Islet precursor cell (in vitro differentiated cells): ENCODE results near the gene ITPRIPL2.

Source experiments
- DNase-seq: peaks from one replicate; pipeline ENCODE4 v3.0.0-alpha.2; 2018

The ITPRIPL2 gene

DNA sequence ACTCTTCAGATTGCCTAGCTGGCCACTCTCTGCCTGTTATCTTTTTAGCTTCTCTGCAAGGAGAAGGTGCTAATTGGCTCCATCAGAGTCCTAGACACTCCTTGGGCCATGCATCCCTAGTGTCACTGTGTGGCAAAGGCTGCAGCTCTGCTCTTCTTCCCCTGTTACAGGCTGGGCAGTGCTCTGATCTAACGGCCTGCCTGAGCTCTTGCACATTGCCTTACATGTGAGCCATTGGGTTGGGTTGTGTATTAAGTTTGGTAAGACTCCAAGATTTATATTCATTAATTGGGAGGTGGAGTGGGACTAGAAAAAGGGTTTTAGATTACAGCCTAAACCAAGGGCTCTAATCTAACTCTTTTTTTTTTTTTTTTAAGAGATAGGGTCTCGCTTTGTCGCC is 31.2 kb downstream of the ITPRIPL2 start:
- no peak for DNase-seq

DNA sequence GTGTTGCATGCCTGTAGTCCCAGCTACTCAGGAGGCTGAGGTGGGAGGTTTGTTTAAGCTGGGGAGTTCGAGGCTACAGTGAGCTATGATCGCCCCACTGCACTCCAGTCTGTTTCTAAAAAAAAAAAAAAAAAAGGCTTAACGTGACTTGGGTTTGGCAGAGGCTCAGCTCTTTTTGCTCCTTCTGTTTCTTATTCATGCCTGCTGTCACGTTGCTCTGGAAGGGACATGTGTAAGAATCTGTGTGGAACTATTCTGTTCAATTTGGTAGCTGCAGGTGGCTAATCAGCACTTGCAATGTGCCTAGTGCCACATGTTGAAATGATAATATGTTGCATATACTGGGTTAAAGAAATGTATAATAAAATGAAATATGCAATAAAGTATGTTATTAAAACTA is 33.4 kb downstream of the ITPRIPL2 start:
- DNase-seq: no peak

- no peak for DNase-seq
These were observed 33.9 kb downstream of the ITPRIPL2 start for GRCh38 chr16:19147627-19148026.

DNA sequence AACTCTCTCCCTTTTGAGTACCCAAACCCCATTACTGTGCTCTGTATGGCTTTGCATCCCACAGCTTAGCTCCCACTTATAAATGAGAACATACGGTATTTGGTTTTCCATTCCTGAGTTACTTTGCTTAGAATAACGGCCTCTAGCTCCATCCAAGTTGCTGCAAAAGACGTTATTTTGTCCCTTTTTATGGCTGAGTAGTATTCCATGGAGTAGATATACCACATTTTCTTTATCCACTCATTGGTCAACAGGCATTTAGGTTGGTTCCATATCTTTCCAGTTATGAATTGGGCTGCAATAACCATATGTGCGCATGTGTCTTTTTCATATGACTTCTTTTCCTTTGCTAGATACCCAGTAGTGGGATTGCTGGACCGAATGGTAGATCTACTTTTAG is 34.4 kb downstream of the ITPRIPL2 start:
- no peak for DNase-seq

- DNase-seq: no peak
These were observed 37.5 kb downstream of the ITPRIPL2 start for GRCh38 chr16:19151310-19151709.

DNA sequence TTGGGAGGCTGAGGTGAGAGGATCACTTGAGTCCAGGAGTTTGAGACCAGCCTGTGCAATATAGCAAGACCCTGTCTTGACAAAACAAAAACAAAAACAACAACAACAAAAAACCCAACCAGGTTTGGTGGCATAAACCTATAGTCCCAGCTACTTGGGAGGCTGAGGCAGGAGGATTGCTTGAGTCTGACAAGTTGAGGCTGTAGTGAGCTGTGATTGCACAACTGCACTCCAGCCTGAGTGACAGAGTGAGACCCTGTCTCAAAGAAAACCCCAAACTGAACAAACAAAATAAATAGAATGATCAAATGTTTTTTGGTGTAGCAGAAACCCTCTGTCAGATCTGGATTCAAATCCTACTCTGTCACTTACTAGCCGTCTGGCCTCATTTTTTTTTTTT is 38.3 kb downstream of the ITPRIPL2 start:
- no peak for DNase-seq

DNA sequence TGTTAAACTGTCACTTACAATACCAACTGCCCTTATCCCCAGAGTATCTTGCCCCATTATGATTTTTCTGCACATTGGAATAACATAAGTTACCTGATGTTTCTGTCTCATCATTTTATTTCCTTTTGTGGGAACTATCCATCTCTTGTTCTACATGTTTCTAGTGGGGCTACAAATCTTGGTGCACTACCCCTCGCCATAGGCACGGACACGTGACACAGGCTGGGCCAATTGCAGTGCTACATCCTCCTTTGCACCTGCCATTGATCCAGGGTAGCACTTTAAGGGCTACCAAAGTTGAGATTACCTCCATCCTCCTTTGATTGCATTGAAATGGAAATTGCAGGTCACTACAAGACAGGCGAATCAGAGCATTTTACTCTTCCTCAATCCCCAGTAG is 40.1 kb downstream of the ITPRIPL2 start:
- no peak for DNase-seq

GRCh38 chr16:19162085-19162484 is 48.3 kb downstream of the ITPRIPL2 start:
- DNase-seq: no peak

GRCh38 chr16:19163215-19163614 is 49.5 kb downstream of the ITPRIPL2 start:
- DNase-seq: no peak

DNA sequence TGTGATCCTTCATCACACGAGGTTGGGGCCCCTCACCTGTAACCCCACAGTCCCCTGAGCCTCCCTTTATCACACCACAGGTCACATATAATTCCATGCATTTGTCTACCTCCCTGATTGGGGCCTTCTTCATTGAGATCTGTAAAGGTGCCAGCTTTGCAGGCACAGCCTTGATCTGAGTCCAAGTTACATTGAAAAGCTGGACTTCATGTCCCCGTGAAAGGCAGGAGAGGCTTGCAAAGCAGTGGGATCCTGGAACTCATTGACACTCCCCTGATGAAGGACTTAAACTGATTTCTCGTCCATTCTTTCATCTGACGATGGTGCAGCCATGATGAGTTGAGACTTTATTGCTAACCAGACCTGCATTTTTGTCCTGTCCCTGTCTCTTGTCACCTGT is 50.5 kb downstream of the ITPRIPL2 start:
- no peak for DNase-seq

GRCh38 chr16:19165101-19165500 is 51.3 kb downstream of the ITPRIPL2 start:
- DNase-seq: peak; percentile 83

GRCh38 chr16:19166500-19166899 is 52.7 kb downstream of the ITPRIPL2 start:
- no peak for DNase-seq

- peak; percentile 86 for DNase-seq
These were observed 54.1 kb downstream of the ITPRIPL2 start, which contains the start of gene SYT17 for GRCh38 chr16:19167710-19168370. TSS of gene SYT17 (plus strand) at chr16:19168240. CDS start at chr16:19168647, 407 bp downstream.

DNA sequence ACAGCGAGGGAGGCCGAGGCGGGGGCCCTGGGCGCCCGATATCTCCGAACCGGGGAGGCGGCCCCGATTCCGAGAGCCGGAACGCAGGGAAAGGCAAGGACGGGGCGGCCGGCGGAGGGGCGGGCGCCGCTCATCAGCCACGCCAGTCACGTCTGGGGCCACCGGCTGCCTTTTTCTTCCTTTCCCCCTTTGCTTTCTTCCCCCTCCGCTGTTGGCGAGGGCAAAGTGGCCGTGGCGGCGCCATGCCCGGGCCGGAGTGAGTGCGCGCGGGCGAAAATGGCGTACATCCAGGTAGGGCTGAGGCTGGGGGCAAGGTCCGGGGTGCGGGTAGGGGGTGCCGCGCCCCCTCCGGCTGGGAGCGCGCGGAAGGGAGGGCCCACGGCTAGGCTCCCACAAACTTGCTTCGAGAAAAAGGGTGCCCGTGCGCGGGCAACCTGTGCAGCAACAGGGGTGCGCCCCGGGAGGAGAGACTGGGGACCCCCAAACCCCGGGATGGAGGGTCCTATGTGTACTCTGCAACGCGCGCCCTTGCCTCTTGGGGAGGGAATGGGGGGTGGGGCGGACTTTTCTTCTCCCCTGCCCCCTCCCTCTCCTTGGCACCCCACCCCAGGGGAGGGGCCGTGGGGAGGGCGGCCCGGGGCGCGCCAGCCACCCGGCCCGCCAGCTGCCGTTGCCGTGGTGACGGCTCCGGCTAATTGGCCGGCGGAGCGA is 54.8 kb downstream of the ITPRIPL2 start:
- DNase-seq: peak; percentile 70

DNA sequence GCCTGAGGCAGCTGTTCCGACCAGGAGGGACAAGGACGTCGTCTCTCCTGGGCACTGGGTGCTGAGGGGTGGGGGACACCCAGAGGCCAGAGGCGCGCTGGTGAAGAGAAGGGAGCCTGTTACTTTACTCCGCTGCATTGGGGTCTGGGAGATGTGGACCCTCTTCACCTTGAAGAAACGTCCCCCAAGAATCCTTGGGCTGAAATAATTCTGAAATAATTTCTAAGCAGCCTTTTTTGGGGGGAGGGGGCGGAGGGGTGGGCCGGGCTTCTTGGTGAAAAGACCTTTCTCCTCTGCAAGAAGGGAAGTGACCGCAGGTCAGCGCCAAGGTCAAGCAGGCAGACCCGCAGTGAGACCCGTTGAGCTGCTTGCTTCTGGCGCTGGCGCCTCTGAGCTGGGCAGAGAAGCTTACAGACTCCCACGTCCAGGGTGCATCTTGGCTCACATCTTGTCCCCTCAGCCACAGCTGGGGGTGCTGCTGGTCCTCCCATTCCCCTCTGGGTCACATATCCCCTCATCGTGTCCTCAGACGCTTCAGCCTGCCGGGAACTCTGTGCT is 55.4 kb downstream of the ITPRIPL2 start:
- DNase-seq: peak; percentile 67

DNA sequence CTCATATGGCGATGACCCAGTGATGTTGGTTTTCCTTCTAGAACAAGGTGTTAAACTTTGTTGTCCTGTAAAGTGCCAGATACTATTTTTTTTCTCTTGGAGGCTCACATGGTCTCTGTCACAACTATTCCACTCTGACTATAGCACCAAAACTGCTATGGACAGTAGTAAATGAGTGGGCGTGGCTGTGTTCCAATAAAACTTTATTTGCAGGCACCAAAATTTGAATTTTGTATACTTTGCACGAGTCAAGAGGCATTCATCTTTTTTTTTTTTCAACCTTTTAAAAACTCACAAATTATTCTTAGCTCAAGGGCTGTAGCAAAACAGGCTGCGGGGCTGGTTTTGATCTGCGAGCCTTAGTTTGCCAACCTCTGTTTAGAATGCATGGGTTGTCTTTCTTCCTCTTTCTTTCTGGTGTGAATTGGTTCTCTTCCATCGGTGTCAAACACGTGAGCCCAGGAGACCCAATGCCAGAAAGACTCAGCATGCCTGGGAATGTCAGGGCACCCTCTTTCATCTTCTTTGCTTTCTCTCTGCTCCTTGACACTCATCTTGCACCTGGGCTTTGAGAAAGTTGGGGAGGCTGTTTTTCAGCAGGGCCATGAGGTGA is 56.4 kb downstream of the ITPRIPL2 start:
- no peak for DNase-seq
